NCI-H82 treated with DMSO at 0.1 percent for 48 hours (cell line): ENCODE data around the gene MAP4K2.

ENCODE experiments used
- DNase-seq: peaks from one replicate; lab custom pipeline; 2025; ENCODE audit not compliant: unreplicated experiment; lab: John Stamatoyannopoulos, UW

Gene MAP4K2

GRCh38 chr11:64813826-64814225 is 10.8 kb upstream of the MAP4K2 start:
- no peak for DNase-seq

- DNase-seq: no peak
Observed at GRCh38 chr11:64810891-64811272, 7.9 kb upstream of the MAP4K2 start.

- DNase-seq: peak; percentile 89
Observed at GRCh38 chr11:64810271-64810890, 7.4 kb upstream of the MAP4K2 start, which contains the start of gene MEN1. Gene MEN1 (minus strand): TSS chr11:64810551. CDS start chr11:64810109, 442 bp downstream.

- no peak for DNase-seq
Observed at GRCh38 chr11:64809781-64810241, 6.8 kb upstream of the MAP4K2 start.

- no peak for DNase-seq
Observed at GRCh38 chr11:64805481-64805880, 2.5 kb upstream of the MAP4K2 start.

GRCh38 chr11:64804346-64805210 is 1.6 kb upstream of the MAP4K2 start:
- DNase-seq: no peak

GRCh38 chr11:64803846-64804345 is 882 bp upstream of the MAP4K2 start:
- DNase-seq: no peak

GRCh38 chr11:64802370-64803157 is 450 bp downstream of the MAP4K2 start:
- DNase-seq: no peak

GRCh38 chr11:64801561-64802369 is 1.2 kb downstream of the MAP4K2 start:
- no peak for DNase-seq

GRCh38 chr11:64801158-64801464 is 1.9 kb downstream of the MAP4K2 start:
- no peak for DNase-seq

- no peak for DNase-seq
Observed at GRCh38 chr11:64800303-64801157, 2.5 kb downstream of the MAP4K2 start.

- no peak for DNase-seq
Observed at GRCh38 chr11:64799623-64800302, 3.3 kb downstream of the MAP4K2 start.

- DNase-seq: no peak
Observed at GRCh38 chr11:64799256-64799622, 3.8 kb downstream of the MAP4K2 start.

GRCh38 chr11:64796757-64797541 is 6.1 kb downstream of the MAP4K2 start:
- DNase-seq: no peak

- no peak for DNase-seq
Observed at GRCh38 chr11:64796047-64796756, 6.8 kb downstream of the MAP4K2 start.

- no peak for DNase-seq
Observed at GRCh38 chr11:64794526-64794925, 8.5 kb downstream of the MAP4K2 start.

- DNase-seq: no peak
Observed at GRCh38 chr11:64793271-64794160, 9.5 kb downstream of the MAP4K2 start.
